Ovary (tissue), 9 donors: Measurements from ENCODE around the gene TEX13D. TPM values are rescaled to one million over a fixed set of nuclear protein-coding genes. Genes with fewer than 3 reads are reported as not detected.

Source experiments
- DNase-seq, 5 donors: peaks; one replicate each; pipeline ENCODE4 v3.0.0-alpha.2; 2019 to 2020
- H3K27ac ChIP-seq, 2 donors: fragments of 200-600 bp; one replicate each; pipeline versions ENCODE4 v1.5.1 to v1.8.0; 2019 to 2022
- H3K27me3 ChIP-seq: fragments of 200-600 bp; one replicate; pipeline ENCODE4 v1.8.0; 2022
- H3K36me3 ChIP-seq: fragments of 200-600 bp; sonication (generic); one replicate; pipeline ENCODE4 v1.5.1; 2019
- H3K4me1 ChIP-seq: one replicate; pipeline ENCODE4 v1.8.1; 2013; ENCODE audit warnings: mild to moderate bottlenecking, moderate library complexity; ENCODE audit not compliant: insufficient read depth
- H3K4me3 ChIP-seq: fragments of 200-600 bp; sonication (generic); one replicate; pipeline ENCODE4 v1.5.1; 2017
- H3K9me3 ChIP-seq, 2 donors: fragments of 200-600 bp in 1 of 2; sonication (generic) in 1 of 2; one replicate each; pipeline versions ENCODE4 v1.5.1 to v1.8.1; 2013 to 2019; ENCODE audit warnings: mild to moderate bottlenecking in 1 of 2, moderate library complexity in 1 of 2
- EP300 ChIP-seq: sonication (generic); formaldehyde crosslinking; IDR thresholded peaks from one replicate; pipeline ENCODE4 v1.6.1; 2017; ENCODE audit warnings: antibody characterized with exemption
- POLR2A ChIP-seq: fragments of 450-650 bp; IDR thresholded peaks from one replicate; pipeline ENCODE4 v1.6.1; 2017; ENCODE audit warnings: antibody characterized with exemption, mild to moderate bottlenecking, moderate library complexity
- WGBS, 3 donors: extraction: QIAGEN DNeasy Blood & Tissue Kit in 1 of 3; methylation state at CpG; one replicate each; pipeline versions ENCODE4 v1.1.5 to v1.1.7; 2013 to 2017; 5-methylcytosine and 5-hydroxymethylcytosine counted together
- intact Hi-C, 4 donors: fragments of 100-400 bp; cut with DNase I; formaldehyde crosslinking; loops; one replicate each; pipeline versions ENCODE4 v1.11.0 to v1.15.1; 2022 to 2023
- polyA plus RNA-seq, 2 donors: library from polyadenylated mRNA; stranded (reverse); fragments of 200-250 nt in 1 of 2; fragments of 350-450 nt in 1 of 2; fragmentation: Illumina TruSeq in 1 of 2; extraction: RNeasy Lipid Tissue Mini Kit (QIAGEN cat#74804) in 1 of 2; gene quantifications; one replicate each; pipeline ENCODE4 v1.2.3, GENCODE V29; 2013 to 2014
- small RNA-seq: library from RNA; depleted of rRNA; stranded (forward); fragments of <200 nt; gene quantifications from one replicate; pipeline ENCODE3, GENCODE V24; 2016
- total RNA-seq, 7 donors: library from RNA; depleted of rRNA in 2 of 7; stranded (reverse); fragments of >200 nt in 2 of 7; fragmentation: NEBNext Ultra II Directional in 3 of 7; extraction: Animal tissue kit (Norgen Biotek cat#: 25700) in 3 of 7; gene quantifications; one replicate each; pipeline versions ENCODE4 v1.1.0 to v1.2.4, GENCODE V29; 2016 to 2023
- TF ChIP-seq, protein P1 (sequence below), 3 donors: fragments of 450-650 bp in 2 of 3; fragments of 200-600 bp in 1 of 3; IDR thresholded peaks; one replicate each; pipeline versions ENCODE4 v1.5.1 to v1.8.0; 2016 to 2022; ENCODE audit warnings: antibody characterized with exemption in 3 of 3, mild to moderate bottlenecking in 1 of 3
- donor health status: DM: no; HTN: no; CAD: no; lungs with moderate emphysema.
- donor health status: DM: no; HTN: no; CAD: no.
- donor health status: Bipolar disorder and iron deficiency.
- donor health status: DM: yes; HTN: yes; CAD: no.
- donor health status: DM: no; HTN: no; CAD: no.
- donor health status: DM: yes; HTN: yes; CAD: no.

Gene TEX13D
- total and polyA plus RNA-seq, 9 donors = not detected

GRCh38 chrX:124373348-124373747, 40.9 kb downstream of the TEX13D start:
- intact Hi-C loops = no loop called here
- no peak for TF ChIP-seq EP300
- TF ChIP-seq, protein P1, sequence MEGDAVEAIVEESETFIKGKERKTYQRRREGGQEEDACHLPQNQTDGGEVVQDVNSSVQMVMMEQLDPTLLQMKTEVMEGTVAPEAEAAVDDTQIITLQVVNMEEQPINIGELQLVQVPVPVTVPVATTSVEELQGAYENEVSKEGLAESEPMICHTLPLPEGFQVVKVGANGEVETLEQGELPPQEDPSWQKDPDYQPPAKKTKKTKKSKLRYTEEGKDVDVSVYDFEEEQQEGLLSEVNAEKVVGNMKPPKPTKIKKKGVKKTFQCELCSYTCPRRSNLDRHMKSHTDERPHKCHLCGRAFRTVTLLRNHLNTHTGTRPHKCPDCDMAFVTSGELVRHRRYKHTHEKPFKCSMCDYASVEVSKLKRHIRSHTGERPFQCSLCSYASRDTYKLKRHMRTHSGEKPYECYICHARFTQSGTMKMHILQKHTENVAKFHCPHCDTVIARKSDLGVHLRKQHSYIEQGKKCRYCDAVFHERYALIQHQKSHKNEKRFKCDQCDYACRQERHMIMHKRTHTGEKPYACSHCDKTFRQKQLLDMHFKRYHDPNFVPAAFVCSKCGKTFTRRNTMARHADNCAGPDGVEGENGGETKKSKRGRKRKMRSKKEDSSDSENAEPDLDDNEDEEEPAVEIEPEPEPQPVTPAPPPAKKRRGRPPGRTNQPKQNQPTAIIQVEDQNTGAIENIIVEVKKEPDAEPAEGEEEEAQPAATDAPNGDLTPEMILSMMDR (IDR thresholded peaks at IDR 0.05) = no peak
- no peak for TF ChIP-seq POLR2A
- no peaks in the 10 kb centered on the region for H3K9me3 ChIP-seq
- H3K27me3 ChIP-seq = no peaks in the 10 kb centered on the region
- 60 to 80% (median 68%) methylated on average over 1 of the region's 1 CpG for WGBS, 3 donors
- H3K4me1 ChIP-seq = no peaks in the 10 kb centered on the region
- H3K36me3 ChIP-seq = no peaks in the 10 kb centered on the region
- no peak for DNase-seq
- H3K4me3 ChIP-seq = no peak overlapping the region
- no peak overlapping the region for H3K27ac ChIP-seq

DNA sequence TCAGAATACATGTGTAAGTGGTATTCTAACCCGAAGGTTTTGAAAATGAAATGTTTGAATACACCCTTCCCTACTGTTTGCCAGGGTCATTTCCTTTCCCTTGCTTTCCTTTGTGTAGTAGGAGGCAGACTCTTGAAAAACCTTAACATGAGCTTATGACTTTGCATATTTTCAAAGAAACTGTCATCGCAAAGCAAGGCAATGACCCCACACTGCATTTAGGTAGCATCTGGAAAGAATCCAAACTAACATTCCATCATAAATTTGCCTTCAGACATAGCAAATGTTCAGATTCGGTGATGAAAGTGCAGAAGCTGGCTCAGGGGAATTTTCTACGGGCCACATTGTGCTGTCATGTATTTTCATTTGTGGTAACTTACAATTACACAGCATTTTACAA, 46.2 kb downstream of the TEX13D start:
- TF ChIP-seq, protein P1 (IDR thresholded peaks at IDR 0.05) = no peak
- DNase-seq = no peak
- no peaks in the 10 kb centered on the region for H3K36me3 ChIP-seq
- H3K27ac ChIP-seq = no peak overlapping the region
- WGBS, 3 donors = 58 to 67% (median 65%) methylated on average over 4 of the region's 4 CpGs
- H3K4me1 ChIP-seq = no peaks in the 10 kb centered on the region
- H3K4me3 ChIP-seq = no peak overlapping the region
- no peaks in the 10 kb centered on the region for H3K27me3 ChIP-seq
- no peaks in the 10 kb centered on the region for H3K9me3 ChIP-seq
- intact Hi-C loops = no loop called here

DNA sequence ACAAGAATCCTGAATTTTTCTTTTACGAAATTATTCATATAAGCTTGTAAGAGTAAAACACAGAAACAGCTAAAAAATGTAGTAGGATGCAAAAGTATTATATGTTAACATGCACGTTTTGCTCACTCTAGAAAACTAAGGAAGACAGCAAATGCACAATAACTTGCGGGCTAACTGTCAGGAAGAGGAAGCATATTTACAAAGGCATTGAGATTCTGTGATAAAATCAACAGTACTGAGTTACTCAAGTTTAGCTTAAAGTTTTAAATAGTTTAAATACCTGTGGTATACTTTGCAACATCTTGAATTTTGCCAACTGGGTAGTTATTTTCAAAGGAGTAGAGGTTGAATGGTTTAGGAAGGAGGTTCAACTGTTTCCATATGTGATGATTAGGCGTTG, 50.9 kb downstream of the TEX13D start:
- Histone ChIP-seq H3K4me3 (no peak overlapping the region), H3K4me1 (no peaks in the 10 kb centered on the region), H3K9me3 (no peaks in the 10 kb centered on the region), H3K36me3 (no peaks in the 10 kb centered on the region), H3K27me3 (no peaks in the 10 kb centered on the region), H3K27ac (no peak overlapping the region)
- TF ChIP-seq, protein P1 (IDR thresholded peaks at IDR 0.05) = no peak
- TF ChIP-seq POLR2A = no peak
- TF ChIP-seq EP300 = no peak
- 66 to 79% (median 73%) methylated on average over 4 of the region's 4 CpGs for WGBS, 3 donors
- DNase-seq = no peak
- intact Hi-C loops = no loop called here

DNA sequence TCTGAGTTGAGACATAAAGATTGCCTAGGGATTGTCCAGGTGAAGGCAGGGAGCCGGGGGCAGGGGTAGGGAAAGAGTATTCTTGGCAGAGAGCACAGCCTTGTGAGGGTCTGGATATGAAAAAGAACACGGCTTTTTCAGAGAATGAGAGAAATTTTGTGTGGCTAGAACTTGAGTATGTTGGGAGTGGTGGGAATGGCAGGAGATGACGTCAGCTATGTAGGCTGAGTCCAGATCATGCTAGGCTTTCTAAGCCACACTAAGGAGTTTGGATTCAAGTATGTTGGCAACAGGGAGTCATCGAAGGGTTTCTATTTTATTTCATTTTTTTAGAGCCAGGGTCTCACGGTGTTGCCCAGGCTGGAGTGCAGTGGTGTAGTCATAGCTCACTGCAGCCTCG, 53.9 kb downstream of the TEX13D start:
- intact Hi-C loops = no loop called here
- H3K9me3 ChIP-seq = no peaks in the 10 kb centered on the region
- H3K4me1 ChIP-seq = no peaks in the 10 kb centered on the region
- DNase-seq = no peak
- WGBS, 3 donors = 55 to 60% (median 57%) methylated on average over 6 of the region's 6 CpGs
- H3K27me3 ChIP-seq = no peaks in the 10 kb centered on the region
- H3K27ac ChIP-seq = no peak overlapping the region
- TF ChIP-seq, protein P1 (IDR thresholded peaks at IDR 0.05) = no peak
- TF ChIP-seq EP300 (no peak), POLR2A (no peak)
- H3K4me3 ChIP-seq = no peak overlapping the region
- no peaks in the 10 kb centered on the region for H3K36me3 ChIP-seq

Small RNA genes lying within 50 kb of the gene (small RNA-seq; reads per million reads assigned to genes)
- not detected for gene AL022718.1

Other genes starting within 250 kb of the TEX13D start
- gene SH2D1A, start 13.9 kb downstream of the TEX13D start, total RNA-seq = under 1 TPM in 4 of 7 donors, not detected in 3; 0.12 to 0.87 (median 0.35) TPM
- under 1 TPM; 0.12 to 0.88 TPM for gene SH2D1A, start 13.9 kb downstream of the TEX13D start, polyA plus RNA-seq